GM04504 (cell line): ENCODE data around the gene ACVR1B.

Experiments used
- DNase-seq: peaks from one replicate; pipeline ENCODE4 v3.0.0-alpha.2; 2012; ENCODE audit warnings: low read depth

Gene ACVR1B

DNA sequence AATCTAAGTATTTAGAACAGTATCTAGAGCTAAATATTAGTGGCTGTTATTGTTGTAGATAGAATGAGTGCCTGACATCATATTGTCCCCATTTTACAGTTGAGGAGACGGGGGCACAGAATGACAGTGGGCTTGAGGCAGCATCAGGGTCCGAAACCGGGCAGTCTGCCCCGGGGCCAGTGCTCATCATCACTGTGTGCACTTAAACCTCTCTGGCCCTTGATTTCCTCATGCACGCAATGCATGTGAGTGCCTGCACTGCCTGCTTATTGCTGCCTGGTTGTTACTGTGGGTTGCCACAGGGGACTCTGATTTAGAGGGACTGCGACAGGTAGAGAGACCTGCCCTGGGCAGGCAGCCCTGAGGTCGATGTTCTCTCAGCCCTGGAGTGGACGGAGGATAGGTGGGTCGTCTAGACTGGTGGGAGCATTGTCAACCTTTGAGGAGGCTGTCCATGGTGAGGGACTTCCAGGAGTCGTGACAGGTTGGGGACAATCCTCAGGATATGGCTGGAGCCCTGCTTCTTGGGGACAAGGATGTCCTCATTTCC is 34.4 kb upstream of the ACVR1B start:
- no peak for DNase-seq

DNA sequence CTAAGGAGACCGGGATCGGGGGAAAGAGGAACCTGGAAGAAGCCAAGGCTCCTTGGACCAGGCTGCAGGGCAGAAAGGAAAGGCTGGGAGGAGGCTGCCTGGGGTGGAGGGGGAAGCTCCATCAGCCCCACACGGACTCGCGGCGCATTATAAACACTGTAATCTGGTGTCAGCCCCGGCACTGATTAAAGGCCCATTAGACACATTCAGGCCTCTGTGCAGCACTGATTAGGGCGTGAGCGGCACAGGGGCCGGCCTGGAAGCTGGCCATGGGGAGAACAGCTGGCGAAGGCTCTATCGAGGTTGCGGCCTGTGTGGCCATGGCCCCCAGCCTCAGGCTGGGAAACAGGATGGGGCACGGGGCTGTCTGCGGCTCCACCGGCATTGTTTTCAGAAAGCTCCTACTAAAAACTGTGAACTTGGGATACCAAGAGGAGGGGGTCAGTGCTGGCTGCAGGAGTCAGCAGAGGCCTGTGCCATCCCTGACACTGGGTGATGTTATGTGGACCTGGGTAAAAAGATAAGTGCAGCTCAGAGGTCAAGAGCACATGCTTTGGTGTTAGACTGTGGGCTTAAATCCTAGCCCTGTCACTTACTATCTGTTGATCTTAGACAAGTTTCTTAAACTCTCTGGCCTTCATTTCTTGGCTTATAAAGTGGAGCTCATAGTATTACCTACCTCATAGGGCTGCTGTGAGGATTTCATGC is 33.6 kb upstream of the ACVR1B start:
- no peak for DNase-seq

GRCh38 chr12:51920046-51920445 is 31.5 kb upstream of the ACVR1B start:
- no peak for DNase-seq

GRCh38 chr12:51921017-51921725 is 30.3 kb upstream of the ACVR1B start:
- no peak for DNase-seq

DNA sequence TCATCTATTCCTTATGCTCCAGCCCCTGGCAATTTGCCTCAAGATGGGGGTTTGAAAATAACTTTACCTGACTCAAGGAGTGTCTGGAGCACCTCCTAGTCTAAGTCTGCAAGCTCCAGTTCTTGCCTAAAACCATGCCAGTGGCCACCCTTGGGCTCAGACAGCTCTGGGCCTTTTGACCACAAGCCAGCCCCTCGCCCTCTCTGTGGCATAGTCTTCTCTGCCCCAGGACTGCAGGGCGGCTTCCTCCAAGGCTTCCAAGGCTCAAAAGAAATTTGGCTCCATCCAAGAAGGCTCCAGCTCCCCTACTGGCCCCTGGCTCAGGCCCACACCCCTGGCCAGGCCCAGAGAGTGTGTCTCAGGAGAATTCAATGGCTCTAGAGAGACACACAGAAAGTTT is 29.4 kb upstream of the ACVR1B start:
- no peak for DNase-seq

DNA sequence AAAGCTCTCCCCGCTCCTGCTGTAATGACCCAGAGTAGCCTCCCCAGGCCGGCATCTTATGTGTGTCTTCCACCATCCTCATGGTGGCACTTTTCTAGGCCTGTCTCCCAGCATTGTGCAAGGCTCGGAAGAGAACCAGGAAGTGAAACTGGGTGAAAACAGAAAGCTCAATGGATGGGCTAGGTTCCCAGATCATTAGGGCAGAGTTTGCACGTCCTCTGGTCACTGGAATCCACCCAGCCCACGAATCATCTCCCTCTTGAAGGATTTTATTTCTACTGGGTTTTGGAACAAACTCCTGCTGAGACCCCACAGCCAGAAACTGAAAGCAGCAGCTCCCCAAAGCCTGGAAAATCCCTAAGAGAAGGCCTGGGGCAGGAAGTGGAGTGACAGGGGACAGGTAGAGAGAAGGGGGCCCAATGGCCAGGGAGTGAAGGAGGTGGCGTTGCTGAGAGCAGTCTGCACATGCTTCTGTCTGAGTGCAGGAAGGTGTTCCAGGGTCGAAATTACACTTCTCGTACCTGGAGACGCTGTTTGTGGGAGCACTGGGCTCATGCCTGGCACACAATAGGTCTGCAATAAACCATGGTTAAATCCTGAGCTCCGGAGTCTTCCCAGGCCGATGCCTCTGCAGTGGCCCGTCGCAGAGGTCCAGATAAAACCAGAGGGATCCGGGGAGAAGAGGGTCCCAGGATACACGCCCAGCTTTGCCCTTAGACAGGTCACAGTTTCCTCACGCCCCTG is 28.6 kb upstream of the ACVR1B start:
- peak; percentile 64 for DNase-seq

DNA sequence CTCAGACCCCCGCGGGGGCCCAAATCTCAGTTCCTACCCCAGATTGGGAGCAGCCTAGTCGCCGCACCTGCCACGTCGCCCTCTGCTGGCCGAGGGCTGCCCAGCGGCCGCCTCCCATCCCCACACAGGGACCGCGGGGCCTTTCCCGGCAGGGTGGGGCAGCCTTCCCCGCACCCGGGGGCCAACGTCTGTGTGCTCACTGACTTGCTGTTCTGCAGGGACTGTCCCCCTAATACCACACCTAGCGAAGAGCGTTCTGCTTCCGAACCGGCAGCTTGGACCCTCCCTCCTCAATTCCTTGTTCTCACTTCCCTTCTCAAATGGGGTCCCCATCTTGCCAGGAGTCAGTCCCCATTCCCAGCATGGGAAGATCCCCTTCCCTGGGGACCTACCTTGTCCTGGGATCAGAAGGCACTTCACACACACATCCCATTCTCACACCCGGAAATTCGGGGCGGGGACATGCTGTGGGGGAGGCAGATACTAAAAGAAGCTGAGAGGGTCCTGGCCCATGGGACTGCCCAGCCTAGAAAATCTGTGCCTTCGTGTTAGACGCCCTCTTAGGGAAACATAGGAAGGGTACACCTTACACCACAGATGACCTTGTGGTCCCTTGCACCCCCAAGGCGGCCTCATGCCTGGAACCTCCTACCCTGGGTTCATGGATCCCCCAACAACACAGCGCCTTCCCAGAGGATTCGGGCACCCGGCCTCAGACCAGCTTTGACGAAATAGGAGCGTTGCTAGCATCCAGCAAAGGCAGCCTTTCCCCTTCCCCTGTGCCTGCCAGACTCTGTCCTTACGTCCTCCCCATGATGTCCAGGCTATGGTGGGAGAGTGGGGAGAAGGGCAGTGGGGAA is 27.8 kb upstream of the ACVR1B start:
- DNase-seq = no peak

DNA sequence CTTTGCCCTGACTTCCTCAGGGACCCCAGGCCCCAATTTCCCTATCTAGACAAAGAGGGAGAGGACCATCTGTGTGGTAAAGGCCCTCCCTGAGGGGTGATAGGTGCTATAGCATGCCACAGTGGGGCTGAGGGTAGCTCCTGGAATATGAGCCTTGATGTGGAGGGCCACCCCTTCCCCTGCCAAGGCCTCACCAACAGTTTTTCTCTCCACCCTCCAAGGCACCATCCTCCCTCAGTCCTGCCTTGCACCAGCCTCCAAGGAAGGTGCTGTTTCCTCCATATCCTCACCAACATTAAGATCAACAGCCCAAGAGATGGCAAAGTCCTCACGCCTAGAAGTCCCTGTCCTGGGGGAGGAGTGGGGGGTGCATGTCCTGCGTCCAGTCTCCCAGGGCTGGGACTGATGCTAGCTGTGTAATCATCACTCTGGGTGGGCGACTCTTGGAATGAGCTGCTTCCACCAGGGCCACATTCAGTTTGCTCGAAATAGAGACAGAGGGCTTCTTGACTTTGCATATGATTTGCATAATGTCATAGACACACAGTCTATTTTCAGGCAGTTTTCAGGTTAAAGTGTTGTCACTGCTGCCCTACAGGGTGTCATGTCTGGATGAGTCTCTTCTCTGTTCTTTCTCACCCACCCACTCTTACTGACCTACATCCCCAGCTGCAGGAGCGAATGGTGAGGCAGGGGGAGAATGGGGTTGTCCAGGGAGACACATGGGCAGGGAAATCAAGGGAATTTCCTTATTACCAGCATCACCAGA is 26.8 kb upstream of the ACVR1B start:
- DNase-seq = no peak

- no peak for DNase-seq
These were observed 26.0 kb upstream of the ACVR1B start for GRCh38 chr12:51925346-51926063.

DNA sequence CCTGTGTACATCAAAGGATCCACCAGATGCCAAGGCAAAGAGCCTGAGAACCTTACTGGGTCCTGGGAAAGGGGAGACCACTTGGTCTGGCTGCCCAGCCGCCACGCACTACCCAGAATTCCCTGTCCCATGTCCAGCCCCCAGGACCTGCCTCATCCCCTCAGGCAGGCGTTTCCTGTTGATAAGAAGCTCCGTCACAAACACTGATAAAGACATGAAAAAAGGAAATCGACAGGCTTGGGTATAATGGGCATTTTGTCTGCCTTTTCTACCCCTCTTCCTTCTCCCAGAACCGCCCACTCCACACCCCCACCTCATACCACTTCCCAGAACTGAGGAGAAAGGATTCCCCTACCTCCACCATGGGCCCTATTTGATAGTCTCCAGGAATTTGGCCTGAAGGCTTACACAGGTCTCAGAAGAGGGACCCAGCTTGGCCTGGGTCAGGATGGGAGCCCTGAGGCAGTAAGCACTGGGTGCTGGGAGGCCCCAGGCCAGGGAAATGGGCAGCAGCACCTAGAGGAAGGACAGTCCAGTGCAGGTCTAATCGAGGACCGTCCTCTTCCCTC is 25.4 kb upstream of the ACVR1B start:
- no peak for DNase-seq

DNA sequence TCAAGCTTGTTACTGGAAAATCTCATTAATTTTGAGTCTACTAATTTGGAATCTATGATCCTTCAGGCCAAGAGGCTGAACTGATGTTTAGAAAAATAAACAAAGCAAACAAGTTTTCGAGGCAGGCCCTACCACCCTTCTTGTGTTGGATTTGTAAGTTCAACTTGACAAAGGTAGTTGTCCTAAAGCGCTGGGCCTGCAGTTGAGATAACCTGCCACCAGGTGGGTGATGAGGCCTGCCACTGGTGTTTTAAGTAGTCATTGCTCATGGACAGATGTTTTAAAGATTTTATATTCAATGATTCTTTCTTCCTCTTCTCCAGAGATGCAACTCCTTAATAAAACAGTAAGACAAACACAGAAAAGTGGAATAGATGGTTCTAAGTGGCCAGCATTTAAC is 24.8 kb upstream of the ACVR1B start:
- no peak for DNase-seq

GRCh38 chr12:51932218-51933076 is 19.1 kb upstream of the ACVR1B start:
- DNase-seq = no peak

DNA sequence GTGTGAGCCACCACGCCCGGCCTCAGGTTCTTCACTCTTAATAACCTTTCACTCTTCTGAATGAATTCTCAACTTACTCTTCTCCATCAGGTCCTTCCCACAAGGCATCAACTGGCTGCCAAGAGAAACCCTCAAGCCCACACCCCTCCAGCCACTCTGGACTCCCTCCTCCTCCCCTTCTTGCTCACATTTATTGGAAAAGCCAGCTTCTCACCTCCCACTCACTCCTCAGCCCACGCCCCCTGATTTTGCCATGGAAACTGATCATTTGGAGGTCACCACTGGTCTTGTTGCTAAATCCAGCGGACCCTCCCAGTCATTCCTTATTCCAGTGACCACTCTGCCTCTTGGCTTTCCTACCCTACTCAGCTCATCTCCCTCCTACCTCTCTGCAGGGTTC is 17.4 kb upstream of the ACVR1B start:
- no peak for DNase-seq

- no peak for DNase-seq
These were observed 13.6 kb upstream of the ACVR1B start for GRCh38 chr12:51937926-51938325.

DNA sequence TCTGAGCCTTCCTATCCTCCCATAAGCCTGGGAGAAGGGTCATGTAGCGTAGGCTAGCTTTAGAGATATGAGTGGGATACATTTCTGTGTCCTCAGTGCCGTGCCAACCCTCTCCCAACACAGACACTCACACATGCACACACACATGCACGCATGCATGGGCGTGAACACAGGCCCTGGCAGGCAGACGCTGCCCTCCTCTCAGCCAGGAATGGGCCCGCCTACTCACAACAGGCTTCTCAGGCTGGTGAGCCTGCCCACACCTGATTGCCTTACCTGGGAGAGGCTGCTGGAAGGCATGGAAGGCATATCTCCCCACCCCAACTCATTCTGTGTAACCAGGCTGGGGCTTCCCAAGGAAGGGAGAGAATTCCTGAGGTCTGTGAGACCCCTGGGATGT is 12.8 kb upstream of the ACVR1B start:
- no peak for DNase-seq

- DNase-seq = no peak
These were observed 10.4 kb upstream of the ACVR1B start for GRCh38 chr12:51941011-51941581.

- DNase-seq = no peak
These were observed 9.9 kb upstream of the ACVR1B start for GRCh38 chr12:51941604-51942003.

DNA sequence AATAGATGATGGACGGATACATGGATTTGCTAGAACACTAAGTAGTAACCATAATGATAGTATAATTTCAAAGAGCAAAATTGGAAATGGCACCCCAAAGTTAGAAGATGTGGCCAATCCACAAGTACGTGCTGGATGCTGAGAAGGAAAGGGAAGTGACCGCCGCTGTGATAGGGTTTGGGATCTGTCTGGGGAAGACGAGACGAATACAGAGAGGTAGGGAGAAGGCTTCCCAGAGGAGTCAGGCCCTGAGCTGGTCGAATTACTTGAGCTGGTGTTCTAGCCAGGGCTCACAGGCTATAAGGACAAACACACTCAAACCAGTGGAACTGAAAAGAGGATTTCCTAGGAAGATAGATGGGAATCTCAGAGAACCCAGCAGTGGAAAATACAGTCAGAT is 9.4 kb upstream of the ACVR1B start:
- DNase-seq = no peak

GRCh38 chr12:51942501-51943000 is 8.9 kb upstream of the ACVR1B start:
- no peak for DNase-seq
